Lower lobe of right lung (tissue), 2 donors: ENCODE measurements around the gene ABTB2. TPM values are rescaled to one million over a fixed set of nuclear protein-coding genes. Genes with fewer than 3 reads are reported as not detected.

Experiments used
- ATAC-seq, 2 donors: fragments of 200-7000 bp; cut with Tn5 transposase; one replicate each; pipeline ENCODE4 v1.9.1; 2020 to 2022; ENCODE audit warnings: mild to moderate bottlenecking in 2 of 2, moderate library complexity in 2 of 2
- DNase-seq: peaks from one replicate; pipeline ENCODE4 v3.0.0-alpha.2; 2020
- H3K27ac ChIP-seq: fragments of 200-600 bp; one replicate; pipeline ENCODE4 v1.8.0; 2022
- H3K27me3 ChIP-seq: fragments of 200-600 bp; one replicate; pipeline ENCODE4 v1.8.0; 2022; ENCODE audit warnings: low read depth
- H3K36me3 ChIP-seq: fragments of 200-600 bp; one replicate; pipeline ENCODE4 v1.8.0; 2022; ENCODE audit warnings: mild to moderate bottlenecking
- H3K4me1 ChIP-seq: fragments of 200-600 bp; one replicate; pipeline ENCODE4 v1.8.0; 2022
- H3K4me3 ChIP-seq: fragments of 200-600 bp; one replicate; pipeline ENCODE4 v1.8.0; 2022; ENCODE audit warnings: mild to moderate bottlenecking
- H3K9me3 ChIP-seq: fragments of 200-600 bp; one replicate; pipeline ENCODE4 v1.8.0; 2022
- CTCF ChIP-seq: fragments of 200-600 bp; IDR thresholded peaks from one replicate; pipeline ENCODE4 v1.8.0; 2022; ENCODE audit warnings: antibody characterized with exemption, mild to moderate bottlenecking
- intact Hi-C: fragments of 100-400 bp; cut with DNase I; formaldehyde crosslinking; loops from one replicate; pipeline ENCODE4 v1.11.0; 2022
- total RNA-seq: library from RNA; stranded (reverse); fragmentation: NEBNext Ultra II Directional; extraction: Animal tissue kit (Norgen Biotek cat#: 25700); gene quantifications from one replicate; pipeline ENCODE4 v1.2.1, GENCODE V29; 2021
- donor health status: DM: no; HTN: yes; CAD: no; lungs with severe emphysema.

Gene ABTB2
- total RNA-seq, 1 donor from 2014 or later: 2.7 TPM

GRCh38 chr11:34280945-34281872 lies 76.6 kb downstream of the ABTB2 start:
- TF ChIP-seq CTCF: no peak
- Histone ChIP-seq H3K4me1 (no peaks in the 10 kb centered on the region), H3K27me3 (no peaks in the 10 kb centered on the region), H3K9me3 (no peaks in the 10 kb centered on the region), H3K36me3 (no peaks in the 10 kb centered on the region), H3K27ac (no peak overlapping the region), H3K4me3 (no peak overlapping the region)
- peak in 1 of 2 donors; percentile 30 for ATAC-seq
- no peak for DNase-seq
- intact Hi-C loops: no loop called here

DNA sequence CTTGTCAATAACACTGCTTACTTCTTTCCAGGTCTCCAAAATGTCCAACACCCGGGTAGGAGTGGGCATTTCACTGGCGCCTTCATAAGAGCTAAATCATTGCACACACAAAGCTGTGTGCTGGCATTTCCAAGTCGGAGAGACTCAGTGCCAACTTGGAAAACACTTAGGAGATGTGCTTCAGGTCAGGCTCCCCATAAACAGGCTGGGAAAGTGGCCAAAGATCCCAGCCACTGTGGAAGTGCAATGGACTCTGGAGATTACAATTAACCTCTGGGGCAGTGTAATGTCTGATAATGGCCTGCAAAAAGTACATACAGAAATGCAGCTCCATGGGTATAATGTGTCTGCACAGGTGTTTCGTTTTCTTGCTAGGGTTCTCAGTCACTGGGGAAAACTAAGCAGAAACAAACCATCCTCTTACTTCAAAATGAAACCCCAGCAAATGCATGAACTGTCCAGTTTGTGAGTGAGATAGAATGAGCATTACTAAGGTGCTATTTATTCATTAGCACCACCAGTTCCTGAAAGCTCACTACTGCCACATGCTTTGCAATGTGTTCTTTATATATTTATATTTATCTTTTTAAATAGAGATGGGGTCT lies 79.0 kb downstream of the ABTB2 start:
- Histone ChIP-seq H3K27me3 (no peaks in the 10 kb centered on the region), H3K4me3 (no peak overlapping the region), H3K4me1 (peaks cover 7% of the 10 kb centered on the region), H3K36me3 (no peaks in the 10 kb centered on the region), H3K27ac (no peak overlapping the region), H3K9me3 (no peaks in the 10 kb centered on the region)
- intact Hi-C loops: no loop called here
- no peak for TF ChIP-seq CTCF
- no peak for ATAC-seq
- DNase-seq: no peak

DNA sequence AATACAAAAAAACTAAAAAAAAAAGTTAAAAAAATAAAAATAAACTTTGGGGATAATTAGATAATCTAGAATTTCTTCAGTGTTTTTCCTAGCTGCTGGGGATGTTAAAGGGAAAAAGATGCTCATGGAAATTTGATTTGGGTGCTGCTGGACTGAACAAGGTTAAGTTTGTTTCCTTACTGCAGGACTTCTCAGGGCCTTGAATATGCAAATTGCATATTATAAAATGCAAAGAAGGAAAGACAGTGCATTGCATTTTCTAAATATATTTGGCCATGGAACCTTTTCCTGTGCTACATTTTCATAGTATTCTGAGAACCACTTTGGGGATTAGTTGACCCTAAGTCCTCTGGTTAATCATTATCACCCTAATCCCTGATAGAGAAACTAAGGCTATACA lies 79.6 kb downstream of the ABTB2 start:
- ATAC-seq: no peak
- no peak for TF ChIP-seq CTCF

DNA sequence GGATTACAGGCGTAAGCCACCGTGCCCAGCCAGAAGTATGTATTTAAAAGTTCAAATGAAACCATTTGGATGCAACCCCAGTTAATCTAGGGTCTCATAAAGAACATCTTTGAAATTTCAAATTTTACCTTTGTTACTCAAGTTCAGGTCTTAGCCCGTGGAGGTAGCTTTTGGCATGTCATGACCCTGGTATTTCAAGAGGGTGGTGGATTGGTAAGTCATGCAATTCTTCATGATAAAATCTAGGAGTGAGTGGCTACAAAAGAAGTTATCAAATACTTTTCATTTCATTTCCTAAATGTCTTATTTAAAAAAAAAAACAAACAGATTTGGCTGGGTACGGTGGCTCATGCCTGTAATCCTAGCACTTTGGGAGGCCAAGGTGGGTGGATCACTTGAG lies 80.6 kb downstream of the ABTB2 start:
- H3K27ac ChIP-seq: no peak overlapping the region
- H3K4me1 ChIP-seq: peaks cover 7% of the 10 kb centered on the region
- ATAC-seq (no peak), DNase-seq (no peak)
- no peaks in the 10 kb centered on the region for H3K9me3 ChIP-seq
- H3K4me3 ChIP-seq: no peak overlapping the region
- TF ChIP-seq CTCF: no peak
- no peaks in the 10 kb centered on the region for H3K27me3 ChIP-seq
- H3K36me3 ChIP-seq: no peaks in the 10 kb centered on the region
- intact Hi-C loops: no loop called here

More for the DNA sequence above, 79.6 kb downstream of the ABTB2 start:
- no peak overlapping the region for H3K4me3 ChIP-seq
- H3K27me3 ChIP-seq: no peaks in the 10 kb centered on the region
- no peak for DNase-seq
- no peak overlapping the region for H3K27ac ChIP-seq
- peaks cover 7% of the 10 kb centered on the region for H3K4me1 ChIP-seq
- no peaks in the 10 kb centered on the region for H3K9me3 ChIP-seq
- intact Hi-C loops: no loop called here
- H3K36me3 ChIP-seq: no peaks in the 10 kb centered on the region

DNA sequence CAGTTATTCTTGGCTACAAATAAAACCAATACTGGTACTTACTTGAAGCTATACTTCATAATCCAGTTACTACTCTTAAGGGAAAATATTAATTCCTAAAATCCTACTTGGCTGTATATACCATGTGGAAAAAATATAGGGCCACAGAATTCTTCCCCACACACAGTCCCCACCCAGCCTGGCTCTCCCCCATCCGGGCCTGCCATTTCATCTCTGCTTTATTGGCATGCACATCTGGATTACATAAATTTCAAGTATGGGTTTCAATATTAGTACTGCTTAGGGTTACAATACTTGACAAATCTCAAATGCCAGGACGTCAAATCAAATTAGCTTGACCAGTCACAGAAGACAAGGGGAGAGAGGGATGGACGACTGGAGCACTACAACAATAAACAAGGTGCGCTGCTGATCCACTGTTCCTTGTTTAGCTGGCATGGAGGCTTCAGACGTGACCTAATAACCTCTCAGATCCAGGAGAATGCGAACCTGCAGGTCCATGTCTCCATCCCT lies 81.4 kb downstream of the ABTB2 start:
- intact Hi-C loops: no loop called here
- no peak overlapping the region for H3K4me3 ChIP-seq
- no peak for TF ChIP-seq CTCF
- H3K27ac ChIP-seq: no peak overlapping the region
- H3K27me3 ChIP-seq: no peaks in the 10 kb centered on the region
- H3K4me1 ChIP-seq: peaks cover 7% of the 10 kb centered on the region
- no peaks in the 10 kb centered on the region for H3K36me3 ChIP-seq
- ATAC-seq: no peak
- no peaks in the 10 kb centered on the region for H3K9me3 ChIP-seq
- no peak for DNase-seq
